CD14-positive monocyte (primary cell): ENCODE measurements around the gene NSMF. TPM values are rescaled to one million over a fixed set of nuclear protein-coding genes. Genes with fewer than 3 reads are reported as not detected.

ENCODE experiments used
- DNase-seq, 3 donors: peaks; one replicate each; pipeline ENCODE4 v3.0.0-alpha.2; 2011 to 2022
- H2AFZ ChIP-seq: 2 replicates; pipeline ENCODE4 v1.6.0; 2012; ENCODE audit warnings: mild to moderate bottlenecking, low read depth, low read length, inconsistent platforms; ENCODE audit not compliant: insufficient read depth, poor library complexity, severe bottlenecking
- H3K27ac ChIP-seq, 2 donors: 1 replicate in 1 of 2; 2 replicates in 1 of 2; pipeline ENCODE4 v1.5.1; 2012 to 2013; ENCODE audit warnings: low read length in 2 of 2, control low read depth in 1 of 2, inconsistent platforms in 1 of 2, low read depth in 1 of 2, mild to moderate bottlenecking in 1 of 2
- H3K27me3 ChIP-seq, 2 donors: one replicate each; pipeline versions ENCODE4 v1.6.0 to v1.6.1; 2011 to 2013; ENCODE audit warnings: low read length in 2 of 2; ENCODE audit not compliant: control insufficient read depth in 2 of 2, insufficient read depth in 2 of 2
- H3K36me3 ChIP-seq, 2 donors: replicated peaks in 1 of 2; 1 replicate in 1 of 2; 2 replicates in 1 of 2; pipeline versions ENCODE4 v1.5.1 to v1.6.1; 2012 to 2013; ENCODE audit warnings: low read length in 2 of 2, control low read depth in 1 of 2, inconsistent platforms in 1 of 2, mild to moderate bottlenecking in 1 of 2; ENCODE audit not compliant: insufficient read depth in 2 of 2, control insufficient read depth in 1 of 2
- H3K4me1 ChIP-seq, 2 donors: 1 replicate in 1 of 2; 2 replicates in 1 of 2; pipeline versions ENCODE4 v1.5.1 to v1.6.1; 2012 to 2013; ENCODE audit warnings: low read length in 2 of 2, control low read depth in 1 of 2, inconsistent platforms in 1 of 2, mild to moderate bottlenecking in 1 of 2, moderate library complexity in 1 of 2; ENCODE audit not compliant: insufficient read depth in 2 of 2, control insufficient read depth in 1 of 2
- H3K4me2 ChIP-seq: replicated peaks from 2 replicates; pipeline ENCODE3; 2012; ENCODE audit warnings: low read length, moderate library complexity, mild to moderate bottlenecking; ENCODE audit not compliant: poor library complexity, severe bottlenecking; ENCODE audit errors: extremely low read depth
- H3K4me3 ChIP-seq, 3 experiments: fragments of 200-600 bp in 1 of 3; sonication (generic) in 1 of 3; replicated peaks in 1 of 3; 1 replicate in 2 of 3; 2 replicates in 1 of 3; pipeline ENCODE4 v1.5.1; 2011 to 2013; ENCODE audit warnings: low read length in 3 of 3, mild to moderate bottlenecking in 3 of 3, control low read depth in 2 of 3, low read depth in 2 of 3, inconsistent platforms in 1 of 3, moderate library complexity in 1 of 3
- H3K79me2 ChIP-seq: 2 replicates; pipeline ENCODE4 v1.6.0; 2012; ENCODE audit warnings: mild to moderate bottlenecking, control low read depth, inconsistent platforms, low read length, moderate library complexity; ENCODE audit not compliant: insufficient read depth
- H3K9ac ChIP-seq: 2 replicates; pipeline ENCODE4 v1.6.0; 2017; ENCODE audit warnings: low read length, mild to moderate bottlenecking; ENCODE audit not compliant: insufficient read depth, poor library complexity, severe bottlenecking
- H3K9me3 ChIP-seq, 2 donors: replicated peaks in 1 of 2; 1 replicate in 1 of 2; 2 replicates in 1 of 2; pipeline versions ENCODE4 v1.5.1 to v1.6.1; 2012 to 2013; ENCODE audit warnings: low read length in 2 of 2, control low read depth in 1 of 2; ENCODE audit not compliant: control insufficient read depth in 1 of 2, insufficient read depth in 1 of 2
- H4K20me1 ChIP-seq: 2 replicates; pipeline ENCODE4 v1.6.0; 2012; ENCODE audit warnings: mild to moderate bottlenecking, low read length, control low read depth, moderate library complexity; ENCODE audit not compliant: insufficient read depth
- H3K27ac Mint-ChIP-seq, 7 donors: one replicate each; pipeline ENCODE4 v1.8.0; 2020; ENCODE audit warnings: mild to moderate bottlenecking in 7 of 7, mixed read lengths in 7 of 7, moderate library complexity in 6 of 7, inconsistent platforms in 2 of 7
- H3K27me3 Mint-ChIP-seq, 3 donors: one replicate each; pipeline ENCODE4 v1.8.0; 2021 to 2022; ENCODE audit warnings: low read depth in 3 of 3, mild to moderate bottlenecking in 3 of 3, mixed read lengths in 3 of 3, moderate library complexity in 3 of 3, inconsistent platforms in 1 of 3
- H3K36me3 Mint-ChIP-seq, 2 donors: one replicate each; pipeline ENCODE4 v1.8.0; 2020; ENCODE audit warnings: mixed read lengths in 2 of 2, inconsistent platforms in 1 of 2, mild to moderate bottlenecking in 1 of 2
- H3K4me1 Mint-ChIP-seq: one replicate; pipeline ENCODE4 v1.8.0; 2020; ENCODE audit warnings: mild to moderate bottlenecking, mixed read lengths
- H3K4me3 Mint-ChIP-seq, 2 donors: one replicate each; pipeline ENCODE4 v1.8.0; 2020; ENCODE audit warnings: mild to moderate bottlenecking in 2 of 2, mixed read lengths in 2 of 2, moderate library complexity in 1 of 2
- H3K9me3 Mint-ChIP-seq, 7 donors: one replicate each; pipeline ENCODE4 v1.8.0; 2020 to 2022; ENCODE audit warnings: mixed read lengths in 7 of 7, mild to moderate bottlenecking in 6 of 7, moderate library complexity in 6 of 7, inconsistent platforms in 2 of 7
- CTCF ChIP-seq: fragments of 200-600 bp; IDR thresholded peaks from one replicate; pipeline ENCODE4 v1.8.0; 2022; ENCODE audit warnings: antibody characterized with exemption, mild to moderate bottlenecking
- WGBS: methylation state at CpG from one replicate; pipeline ENCODE4 v1.1.5; 2013; ENCODE audit warnings: missing lambda C conversion rate; ENCODE audit not compliant: insufficient coverage; 5-methylcytosine and 5-hydroxymethylcytosine counted together
- intact Hi-C, 2 donors: fragments of 100-400 bp; cut with micrococcal nuclease; formaldehyde crosslinking; loops; one replicate each; pipeline versions ENCODE4 v1.15.0 to v1.15.1; 2023
- polyA plus RNA-seq, 3 donors: library from polyadenylated mRNA; depleted of rRNA in 1 of 3; unstranded in 2 of 3; stranded (reverse) in 1 of 3; fragments of 300-500 nt in 2 of 3; fragments of >200 nt in 1 of 3; fragmentation: Illumina TruSeq in 2 of 3; gene quantifications; 1 replicate in 2 of 3; 2 replicates in 1 of 3; pipeline ENCODE4 v1.2.3, GENCODE V29; 2012 to 2021

The NSMF gene
- polyA plus RNA-seq, 3 donors: 4.6 to 68.4 (median 5.3) TPM

- Histone ChIP-seq H3K9me3 (peaks cover 24 to 35% of the 10 kb centered on the region in 2 donors), H3K9ac (no peak overlapping the region), H3K27ac (no peak overlapping the region), H3K4me1 (no peaks in the 10 kb centered on the region), H3K4me2 (no peak overlapping the region), H2AFZ (no peak overlapping the region), H3K27me3 (no peaks in the 10 kb centered on the region), H4K20me1 (no peaks in the 10 kb centered on the region), H3K4me3 (no peak overlapping the region), H3K36me3 (no peaks in the 10 kb centered on the region), H3K79me2 (no peaks in the 10 kb centered on the region)
- Mint-ChIP-seq H3K27me3 (peaks cover 0 to 12% (median 3%) of the 10 kb centered on the region in 3 donors), H3K4me3 (no peak overlapping the region), H3K4me1 (no peaks in the 10 kb centered on the region), H3K27ac (no peak overlapping the region), H3K9me3 (peaks cover 20 to 48% (median 30%) of the 10 kb centered on the region in 7 donors), H3K36me3 (no peaks in the 10 kb centered on the region)
- intact Hi-C loops: no loop called here
- no peak for DNase-seq
- TF ChIP-seq CTCF: no peak
- 99% methylated on average over 11 of the region's 12 CpGs for WGBS
Observed at GRCh38 chr9:137501457-137501856, 42.3 kb upstream of the NSMF start.

DNA sequence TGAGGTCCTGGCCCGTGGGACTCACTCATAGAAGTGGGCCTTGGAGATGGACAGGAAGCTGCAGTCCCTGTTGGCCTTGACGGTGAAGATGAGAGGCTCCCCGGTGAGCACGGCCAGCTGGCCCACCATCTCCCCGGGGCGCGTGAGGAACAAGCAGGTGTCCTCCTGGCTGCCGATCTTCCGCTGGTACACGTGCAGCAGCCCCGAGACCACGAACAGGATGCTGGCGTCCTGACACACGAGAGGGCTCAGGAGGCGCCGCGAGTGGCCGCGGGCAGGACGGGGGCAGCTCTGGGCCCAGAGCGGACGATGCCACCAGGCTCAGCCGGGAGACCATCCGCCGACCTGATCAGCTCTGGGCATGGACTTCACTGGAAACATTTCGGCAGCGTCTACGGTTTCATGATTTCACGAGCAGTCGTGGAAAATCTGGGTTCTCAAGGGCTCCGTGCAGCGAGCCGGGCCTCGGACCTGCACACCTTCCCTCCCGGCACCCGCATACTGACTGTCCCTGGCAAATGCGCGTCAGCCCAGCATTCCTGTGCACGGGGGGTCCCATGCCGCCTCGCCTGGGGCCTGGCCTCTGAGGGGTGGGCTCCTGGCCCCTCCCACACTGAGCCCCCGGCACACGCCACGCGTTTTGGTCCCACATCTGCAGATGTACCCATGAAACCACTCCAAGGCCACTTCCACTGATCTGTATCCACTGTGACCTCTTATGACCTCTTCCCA lies 41.7 kb upstream of the NSMF start:
- H2AFZ ChIP-seq: no peak overlapping the region

More for the DNA sequence above, 41.7 kb upstream of the NSMF start:
- Histone ChIP-seq H3K9me3 (peaks cover 22 to 29% of the 10 kb centered on the region in 2 donors), H3K79me2 (no peaks in the 10 kb centered on the region), H3K36me3 (no peaks in the 10 kb centered on the region), H3K4me1 (no peaks in the 10 kb centered on the region), H3K9ac (no peak overlapping the region), H3K4me2 (no peak overlapping the region), H3K27ac (no peak overlapping the region), H3K27me3 (no peaks in the 10 kb centered on the region), H3K4me3 (no peak overlapping the region), H4K20me1 (no peaks in the 10 kb centered on the region)
- H3K4me3 Mint-ChIP-seq: no peak overlapping the region
- peaks cover 16 to 44% (median 28%) of the 10 kb centered on the region in 7 donors for H3K9me3 Mint-ChIP-seq
- peaks cover 0 to 12% (median 3%) of the 10 kb centered on the region in 3 donors for H3K27me3 Mint-ChIP-seq
- intact Hi-C loops: no loop called here
- DNase-seq: no peak
- H3K27ac Mint-ChIP-seq: no peak overlapping the region
- WGBS: 91% methylated on average over 45 of the region's 45 CpGs
- H3K4me1 Mint-ChIP-seq: no peaks in the 10 kb centered on the region
- TF ChIP-seq CTCF: no peak
- no peaks in the 10 kb centered on the region for H3K36me3 Mint-ChIP-seq
